H1 (cell line): ENCODE results near the gene COL4A1.

ENCODE experiments used
- ASH2L ChIP-seq: fragments of 200-600, 300-600 bp; sonication (generic); IDR thresholded peaks from one replicate; pipeline ENCODE4 v1.7.1; 2017; ENCODE audit warnings: low read length
- BACH1 ChIP-seq: IDR thresholded peaks from 2 replicates; pipeline ENCODE4 v1.6.1; 2012; ENCODE audit warnings: low read length, improper control_type of control experiment
- CTCF ChIP-seq, 3 experiments: IDR thresholded peaks; 1 replicate in 2 of 3; 2 replicates in 1 of 3; pipeline versions ENCODE4 v1.5.1 to v1.6.1; 2011; ENCODE audit warnings: low read length in 3 of 3, mild to moderate bottlenecking in 3 of 3, inconsistent platforms in 2 of 3, low read depth in 1 of 3, moderate library complexity in 1 of 3; ENCODE audit not compliant: insufficient read depth in 1 of 3; ENCODE audit errors: control extremely low read depth in 1 of 3
- HDAC2 ChIP-seq, 2 experiments: fragments of 300-600 bp in 1 of 2; sonication (generic) in 1 of 2; IDR thresholded peaks; 2 replicates each; pipeline ENCODE4 v1.6.1; 2011 to 2012; ENCODE audit warnings: low read depth in 2 of 2, low read length in 2 of 2, mild to moderate bottlenecking in 2 of 2, moderate library complexity in 2 of 2, borderline replicate concordance in 1 of 2, inconsistent platforms in 1 of 2
- KDM1A ChIP-seq: fragments of 200-600, 300-600 bp; sonication (generic); IDR thresholded peaks from 2 replicates; pipeline ENCODE4 v1.7.1; 2016; ENCODE audit warnings: mild to moderate bottlenecking, low read length, borderline replicate concordance
- MAFK ChIP-seq: IDR thresholded peaks from 2 replicates; pipeline ENCODE4 v1.6.1; 2012; ENCODE audit warnings: low read depth, mild to moderate bottlenecking, improper control_type of control experiment, low read length
- NRF1 ChIP-seq: IDR thresholded peaks from 2 replicates; pipeline ENCODE4 v1.6.1; 2011; ENCODE audit warnings: mild to moderate bottlenecking, low read depth, low read length, improper control_type of control experiment
- SIRT6 ChIP-seq: IDR thresholded peaks from one replicate; pipeline ENCODE4 v1.7.1; 2012; ENCODE audit warnings: low read length, inconsistent platforms
- SP2 ChIP-seq: IDR thresholded peaks from 2 replicates; pipeline ENCODE4 v1.6.1; 2012; ENCODE audit warnings: mild to moderate bottlenecking, low read length, inconsistent platforms
- TBP ChIP-seq: IDR thresholded peaks from 2 replicates; pipeline ENCODE4 v1.6.1; 2011; ENCODE audit warnings: low read depth, low read length, improper control_type of control experiment
- YY1 ChIP-seq: IDR thresholded peaks from 2 replicates; pipeline ENCODE4 v1.6.1; 2011; ENCODE audit warnings: low read depth, mild to moderate bottlenecking, low read length
- ZNF274 ChIP-seq: IDR thresholded peaks from 2 replicates; pipeline ENCODE4 v1.7.0; 2012; ENCODE audit warnings: low read length, borderline replicate concordance; ENCODE audit errors: extremely low read depth

GRCh38 chr13:110309661-110310524 is 2.9 kb upstream of the COL4A1 start:
- no peak for TF ChIP-seq NRF1
- no peak for TF ChIP-seq CTCF (IDR thresholded peaks at IDR 0.05; ENCODE audit: control extremely low read depth in 1 of 3, insufficient read depth in 1 of 3, low read depth in 1 of 3, low read length in 3 of 3)
- TF ChIP-seq HDAC2 (IDR thresholded peaks at IDR 0.05; ENCODE audit: borderline replicate concordance in 1 of 2, low read depth in 2 of 2, low read length in 2 of 2) = no peak
- no peak for TF ChIP-seq ZNF274
- TF ChIP-seq SP2 = no peak
- no peak for TF ChIP-seq SIRT6
- no peak for TF ChIP-seq TBP
- no peak for TF ChIP-seq ASH2L
- no peak for TF ChIP-seq BACH1
- TF ChIP-seq YY1 = no peak
- TF ChIP-seq MAFK = no peak
- TF ChIP-seq KDM1A = no peak
